ENCODE results near the gene DUSP7. TPM values are rescaled to one million over a fixed set of nuclear protein-coding genes. Genes with fewer than 3 reads are reported as not detected.

DUSP7 gene
- total RNA-seq, 1 donor from 2014 or later, result 2.4 TPM

- no peak overlapping the region for H3K4me3 Mint-ChIP-seq
- peaks cover 18% of the 10 kb centered on the region for H3F3A ChIP-seq (ENCODE audit: low read depth)
- H3K27me3 ChIP-seq, result peaks cover 3% of the 10 kb centered on the region
- H3K9me3 ChIP-seq (ENCODE audit: low read depth), result no peaks in the 10 kb centered on the region
- H4K20me1 ChIP-seq (ENCODE audit: low read depth), result peaks cover 6% of the 10 kb centered on the region
- DNase-seq (ENCODE audit: low spot score), result no peak
- H3K9ac ChIP-seq, result no peak overlapping the region
- H3K4me2 ChIP-seq, result no peak overlapping the region
- no peak overlapping the region for H3K27ac ChIP-seq
- peaks cover 2% of the 10 kb centered on the region for H3K36me3 Mint-ChIP-seq
- H3K27ac Mint-ChIP-seq, result no peak overlapping the region
- TF ChIP-seq, protein P1, sequence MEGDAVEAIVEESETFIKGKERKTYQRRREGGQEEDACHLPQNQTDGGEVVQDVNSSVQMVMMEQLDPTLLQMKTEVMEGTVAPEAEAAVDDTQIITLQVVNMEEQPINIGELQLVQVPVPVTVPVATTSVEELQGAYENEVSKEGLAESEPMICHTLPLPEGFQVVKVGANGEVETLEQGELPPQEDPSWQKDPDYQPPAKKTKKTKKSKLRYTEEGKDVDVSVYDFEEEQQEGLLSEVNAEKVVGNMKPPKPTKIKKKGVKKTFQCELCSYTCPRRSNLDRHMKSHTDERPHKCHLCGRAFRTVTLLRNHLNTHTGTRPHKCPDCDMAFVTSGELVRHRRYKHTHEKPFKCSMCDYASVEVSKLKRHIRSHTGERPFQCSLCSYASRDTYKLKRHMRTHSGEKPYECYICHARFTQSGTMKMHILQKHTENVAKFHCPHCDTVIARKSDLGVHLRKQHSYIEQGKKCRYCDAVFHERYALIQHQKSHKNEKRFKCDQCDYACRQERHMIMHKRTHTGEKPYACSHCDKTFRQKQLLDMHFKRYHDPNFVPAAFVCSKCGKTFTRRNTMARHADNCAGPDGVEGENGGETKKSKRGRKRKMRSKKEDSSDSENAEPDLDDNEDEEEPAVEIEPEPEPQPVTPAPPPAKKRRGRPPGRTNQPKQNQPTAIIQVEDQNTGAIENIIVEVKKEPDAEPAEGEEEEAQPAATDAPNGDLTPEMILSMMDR (IDR thresholded peaks at IDR 0.05), result no peak
- TF ChIP-seq EZH2phosphoT487 (IDR thresholded peaks at IDR 0.05) (no peak), EZH2 (IDR thresholded peaks at IDR 0.05) (no peak)
- H3K4me1 Mint-ChIP-seq, result peaks cover 23% of the 10 kb centered on the region
- no peak overlapping the region for H3K4me3 ChIP-seq
- no peak overlapping the region for H2AFZ ChIP-seq (replicated peaks)
- peaks cover 8% of the 10 kb centered on the region for H3K4me1 ChIP-seq
- peaks cover 13% of the 10 kb centered on the region for H3K79me2 ChIP-seq (ENCODE audit: low read depth)
- peaks cover 5% of the 10 kb centered on the region for H3K27me3 Mint-ChIP-seq (ENCODE audit: insufficient read depth, low read depth)
- no peaks in the 10 kb centered on the region for H3K36me3 ChIP-seq
- no peaks in the 10 kb centered on the region for H3K9me3 Mint-ChIP-seq
Measured at GRCh38 chr3:52050571-52050970, 5.8 kb downstream of the DUSP7 start.

DNA sequence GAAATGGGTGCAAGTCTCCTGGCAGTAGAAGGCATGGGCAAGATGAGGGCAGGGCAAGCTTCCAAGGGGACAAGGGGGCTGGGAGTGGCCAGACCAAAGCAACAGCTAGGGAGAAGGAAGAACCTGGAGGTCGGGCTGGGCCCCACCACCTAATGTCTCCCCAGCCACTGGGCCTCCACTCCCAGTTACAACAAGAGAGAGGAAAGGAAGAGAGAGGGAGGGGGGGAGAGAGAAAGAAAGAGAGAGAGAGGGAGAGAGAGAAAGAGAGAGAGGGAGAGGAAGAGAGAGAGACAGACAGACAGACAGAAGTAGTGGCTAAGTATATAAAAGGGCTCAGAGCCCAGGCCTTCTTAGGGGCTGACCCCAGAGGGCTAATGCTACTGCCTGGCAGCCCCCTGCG lies 6.9 kb downstream of the DUSP7 start:
- Mint-ChIP-seq H3K9me3 (no peaks in the 10 kb centered on the region), H3K4me1 (peaks cover 24% of the 10 kb centered on the region), H3K36me3 (peaks cover 2% of the 10 kb centered on the region), H3K27me3 (ENCODE audit: insufficient read depth, low read depth) (peaks cover 4% of the 10 kb centered on the region), H3K27ac (no peak overlapping the region), H3K4me3 (no peak overlapping the region)
- Histone ChIP-seq H3K27me3 (no peaks in the 10 kb centered on the region), H3K27ac (no peak overlapping the region), H3K4me2 (no peak overlapping the region), H3K36me3 (no peaks in the 10 kb centered on the region), H3K4me3 (no peak overlapping the region), H3K9me3 (ENCODE audit: low read depth) (no peaks in the 10 kb centered on the region), H2AFZ (replicated peaks) (no peak overlapping the region), H3K4me1 (peaks cover 11% of the 10 kb centered on the region), H3F3A (ENCODE audit: low read depth) (peaks cover 16% of the 10 kb centered on the region), H3K9ac (no peak overlapping the region), H4K20me1 (ENCODE audit: low read depth) (peaks cover 6% of the 10 kb centered on the region), H3K79me2 (ENCODE audit: low read depth) (peaks cover 4% of the 10 kb centered on the region)
- no peak for DNase-seq (ENCODE audit: low spot score)
- TF ChIP-seq EZH2 (IDR thresholded peaks at IDR 0.05) (no peak), EZH2phosphoT487 (IDR thresholded peaks at IDR 0.05) (no peak)
- TF ChIP-seq, protein P1 (IDR thresholded peaks at IDR 0.05), result no peak

- Histone ChIP-seq H4K20me1 (ENCODE audit: low read depth) (no peaks in the 10 kb centered on the region), H3K27me3 (no peaks in the 10 kb centered on the region), H3K4me2 (no peak overlapping the region), H3K9ac (no peak overlapping the region), H3K4me1 (peaks cover 5% of the 10 kb centered on the region), H3K36me3 (no peaks in the 10 kb centered on the region), H3K9me3 (ENCODE audit: low read depth) (no peaks in the 10 kb centered on the region), H3F3A (ENCODE audit: low read depth) (no peaks in the 10 kb centered on the region), H2AFZ (replicated peaks) (no peak overlapping the region), H3K79me2 (ENCODE audit: low read depth) (no peaks in the 10 kb centered on the region), H3K27ac (no peak overlapping the region), H3K4me3 (no peak overlapping the region)
- H3K27me3 Mint-ChIP-seq (ENCODE audit: insufficient read depth, low read depth), result peaks cover 4% of the 10 kb centered on the region
- TF ChIP-seq EZH2phosphoT487 (IDR thresholded peaks at IDR 0.05) (no peak), EZH2 (IDR thresholded peaks at IDR 0.05) (no peak)
- TF ChIP-seq, protein P1 (IDR thresholded peaks at IDR 0.05), result no peak
- H3K9me3 Mint-ChIP-seq, result no peaks in the 10 kb centered on the region
- H3K4me1 Mint-ChIP-seq, result peaks cover 20% of the 10 kb centered on the region
- no peak overlapping the region for H3K27ac Mint-ChIP-seq
- H3K4me3 Mint-ChIP-seq, result no peak overlapping the region
- H3K36me3 Mint-ChIP-seq, result no peaks in the 10 kb centered on the region
- DNase-seq (ENCODE audit: low spot score), result no peak
Measured at GRCh38 chr3:52047295-52047960, 8.9 kb downstream of the DUSP7 start.
